Thymus (tissue), 11 donors: ENCODE measurements around the gene NT5C3B. TPM values are rescaled to one million over a fixed set of nuclear protein-coding genes. Genes with fewer than 3 reads are reported as not detected.

ENCODE experiments used
- DNase-seq, 9 donors: peaks; one replicate each; pipeline ENCODE4 v3.0.0-alpha.2; 2013; ENCODE audit warnings: low spot score in 9 of 9, low read depth in 6 of 9, missing footprints in 1 of 9
- H3K27ac ChIP-seq, 2 donors: one replicate each; pipeline ENCODE4 v1.5.1; 2013; ENCODE audit warnings: control low read depth in 1 of 2, low read depth in 1 of 2, low read length in 1 of 2, mild to moderate bottlenecking in 1 of 2, moderate library complexity in 1 of 2
- H3K27me3 ChIP-seq, 2 donors: one replicate each; pipeline ENCODE4 v1.5.1; 2013; ENCODE audit warnings: low read length in 1 of 2; ENCODE audit not compliant: control insufficient read depth in 2 of 2, insufficient read depth in 1 of 2
- H3K36me3 ChIP-seq, 2 donors: one replicate each; pipeline ENCODE4 v1.5.1; 2013; ENCODE audit warnings: low read length in 1 of 2, mild to moderate bottlenecking in 1 of 2, moderate library complexity in 1 of 2; ENCODE audit not compliant: control insufficient read depth in 2 of 2, insufficient read depth in 2 of 2
- H3K4me1 ChIP-seq, 2 donors: one replicate each; pipeline ENCODE4 v1.5.1; 2013; ENCODE audit warnings: low read length in 2 of 2; ENCODE audit not compliant: control insufficient read depth in 2 of 2, insufficient read depth in 2 of 2
- H3K4me3 ChIP-seq, 2 donors: one replicate each; pipeline ENCODE4 v1.5.1; 2013; ENCODE audit warnings: low read length in 2 of 2, control low read depth in 1 of 2, mild to moderate bottlenecking in 1 of 2
- H3K9me3 ChIP-seq, 2 donors: one replicate each; pipeline ENCODE4 v1.5.1; 2013; ENCODE audit warnings: low read length in 1 of 2, mild to moderate bottlenecking in 1 of 2; ENCODE audit not compliant: control insufficient read depth in 2 of 2, insufficient read depth in 1 of 2
- WGBS: extraction: QIAGEN DNeasy Blood & Tissue Kit; methylation state at CpG from one replicate; pipeline ENCODE4 v1.1.7; 2013; 5-methylcytosine and 5-hydroxymethylcytosine counted together
- polyA plus RNA-seq: library from polyadenylated mRNA; stranded (reverse); fragments of 200-250 nt; gene quantifications from one replicate; pipeline ENCODE4 v1.2.3, GENCODE V29; 2013
- total RNA-seq: library from RNA; stranded (reverse); fragments of 120-200 nt; gene quantifications from one replicate; pipeline ENCODE4 v1.2.4, GENCODE V29; 2013
- donor health status: healthy.

Gene NT5C3B
- total and polyA plus RNA-seq, 2 donors = 29.9 to 57.3 TPM

DNA sequence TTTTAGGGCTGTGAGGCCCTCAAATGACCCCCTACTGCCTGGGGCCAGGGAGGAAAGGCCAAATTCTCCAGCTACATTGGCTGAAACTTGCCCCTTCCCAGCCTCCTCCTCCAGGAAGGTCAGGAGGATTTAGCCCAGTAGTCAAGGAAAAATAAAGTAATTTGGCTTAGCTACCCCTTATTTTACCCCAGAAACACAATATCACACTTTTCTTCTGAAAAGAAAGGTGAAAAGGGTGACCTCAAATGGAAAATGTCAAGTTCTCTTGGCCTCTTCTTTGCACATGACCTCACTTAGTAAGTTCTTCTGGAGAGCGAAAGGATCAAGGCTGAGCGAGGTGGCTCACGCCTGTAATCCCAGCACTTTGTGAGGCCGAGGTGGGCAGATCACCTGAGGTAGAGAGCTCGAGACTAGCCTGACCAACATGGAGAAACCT, 41.5 kb downstream of the NT5C3B start:
- H3K27ac ChIP-seq = no peak overlapping the region

DNA sequence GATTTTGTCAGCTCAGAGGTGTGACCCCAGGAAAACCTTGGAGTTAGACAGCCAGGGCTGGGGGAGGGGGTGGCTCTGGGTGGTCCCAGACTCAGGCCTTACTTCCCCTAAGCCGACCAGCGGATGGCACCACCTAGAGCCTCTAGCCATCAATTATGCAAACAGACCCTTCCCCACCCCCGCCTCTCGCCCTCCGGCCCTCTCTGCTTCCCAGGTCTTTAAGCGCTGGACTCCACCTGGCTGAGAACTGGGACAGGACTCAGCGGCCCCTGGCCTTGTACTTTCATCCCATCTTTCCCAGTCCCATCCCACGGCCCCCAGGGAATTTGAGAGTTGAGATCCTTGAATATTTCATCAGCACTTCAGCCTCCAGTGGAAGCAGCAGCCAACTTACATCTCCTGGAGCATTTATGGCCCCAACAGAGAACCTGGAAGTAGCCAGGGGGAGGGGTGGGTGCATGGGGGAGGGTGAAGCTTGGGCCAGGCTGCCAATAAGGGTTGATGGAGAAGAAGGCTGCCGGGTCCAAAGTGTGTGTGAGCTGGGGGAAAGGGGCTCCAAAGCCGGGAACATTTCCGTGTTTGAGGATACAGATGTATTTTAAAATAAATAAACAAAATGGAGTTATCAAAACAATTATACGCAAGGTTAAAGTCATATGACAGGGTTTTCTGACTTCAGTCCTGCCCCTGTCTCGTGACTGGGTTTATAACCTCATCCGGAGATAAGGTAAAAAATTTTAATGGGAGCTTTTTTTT, 42.1 kb downstream of the NT5C3B start:
- no peaks in the 10 kb centered on the region for H3K36me3 ChIP-seq
- no peaks in the 10 kb centered on the region for H3K27me3 ChIP-seq
- H3K4me1 ChIP-seq = peaks cover 3 to 39% of the 10 kb centered on the region in 2 donors
- 95% methylated on average over 14 of the region's 14 CpGs for WGBS
- no peaks in the 10 kb centered on the region for H3K9me3 ChIP-seq
- no peak overlapping the region for H3K4me3 ChIP-seq
- no peak for DNase-seq
- no peak overlapping the region for H3K27ac ChIP-seq

More for the DNA sequence above, 41.5 kb downstream of the NT5C3B start:
- Histone ChIP-seq H3K9me3 (no peaks in the 10 kb centered on the region), H3K4me1 (peaks cover 3 to 33% of the 10 kb centered on the region in 2 donors), H3K27me3 (no peaks in the 10 kb centered on the region), H3K4me3 (no peak overlapping the region), H3K36me3 (no peaks in the 10 kb centered on the region)
- no peak for DNase-seq
- WGBS = 99% methylated on average over 5 of the region's 5 CpGs

DNA sequence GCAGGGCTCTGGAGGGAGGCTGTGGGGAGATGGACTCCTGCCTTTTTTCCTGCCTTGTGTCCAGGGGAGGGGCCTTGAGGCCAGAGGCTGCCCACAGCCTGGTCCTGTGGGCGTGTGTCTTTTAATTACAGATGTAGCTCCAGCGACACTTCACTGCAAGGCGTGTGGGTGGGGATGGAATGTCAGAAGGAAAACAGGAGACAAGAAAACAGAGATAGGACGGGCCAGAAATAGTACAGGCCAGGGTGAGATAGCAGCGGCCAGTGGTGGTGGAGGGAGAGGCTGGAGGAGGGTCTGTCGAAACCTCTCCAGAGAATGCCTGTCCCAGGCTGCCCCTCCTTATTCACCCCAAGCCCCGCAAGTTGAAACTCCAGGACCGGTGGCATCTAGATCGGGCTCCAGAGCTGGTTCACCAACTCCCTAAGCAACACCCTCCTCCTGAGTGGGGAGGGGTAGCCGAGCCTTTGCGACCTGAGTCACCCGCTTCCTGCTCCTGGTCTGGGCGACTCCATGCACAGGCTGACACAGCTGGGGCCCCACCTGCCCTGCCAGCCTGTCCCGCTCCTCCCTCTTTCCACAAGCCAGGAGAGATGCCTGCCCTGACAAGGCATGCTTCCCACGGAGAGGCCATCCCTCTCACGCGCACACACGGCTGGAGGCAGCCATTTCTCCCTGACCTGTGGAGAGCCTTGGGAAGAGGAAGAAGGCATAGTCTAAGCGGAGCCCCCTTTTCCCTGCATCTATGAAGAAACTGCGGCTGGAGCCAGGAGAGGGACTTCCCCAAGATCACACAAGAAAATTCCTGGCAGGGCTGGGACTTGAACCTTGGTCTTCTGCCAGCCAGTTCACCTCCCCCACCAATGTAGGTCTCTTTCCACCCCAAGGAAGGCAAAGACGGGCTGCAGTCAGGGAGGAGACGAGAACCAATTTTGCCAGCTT, 42.9 kb downstream of the NT5C3B start:
- no peaks in the 10 kb centered on the region for H3K36me3 ChIP-seq
- H3K27me3 ChIP-seq = no peaks in the 10 kb centered on the region
- H3K4me1 ChIP-seq = peaks cover 3 to 46% of the 10 kb centered on the region in 2 donors
- H3K4me3 ChIP-seq = no peak overlapping the region
- no peaks in the 10 kb centered on the region for H3K9me3 ChIP-seq
- WGBS = 52% methylated on average over 22 of the region's 22 CpGs
- peak in 2 of 9 donors; percentile 43 to 71 for DNase-seq
- H3K27ac ChIP-seq = peak overlapping the region; percentile 11 to 47

DNA sequence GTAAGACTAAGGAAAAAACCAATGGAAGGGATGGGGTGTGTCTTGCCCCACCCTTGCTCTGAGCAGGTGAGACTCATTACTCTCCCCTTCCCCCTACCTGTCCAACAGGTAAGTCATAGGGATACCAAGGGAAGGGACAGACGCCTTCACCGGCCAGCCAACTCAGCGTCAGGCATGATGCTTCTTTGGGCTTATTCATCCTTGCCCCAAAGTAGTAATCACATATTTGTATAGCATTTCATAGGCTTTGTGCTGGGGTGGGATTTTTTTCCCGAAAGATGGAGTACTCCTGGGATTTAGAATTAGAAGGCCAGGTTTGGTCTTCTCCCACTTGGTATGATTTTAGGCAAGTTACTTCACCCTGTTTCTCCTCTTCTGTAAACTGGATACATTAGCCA, 49.0 kb downstream of the NT5C3B start:
- no peak for DNase-seq
- Histone ChIP-seq H3K27me3 (peaks cover 0 to 5% of the 10 kb centered on the region in 2 donors), H3K4me3 (no peak overlapping the region), H3K4me1 (peaks cover 18 to 76% of the 10 kb centered on the region in 2 donors), H3K9me3 (no peaks in the 10 kb centered on the region), H3K27ac (peak overlapping the region in 1 of 2 donors; percentile 59), H3K36me3 (peaks cover 0 to 3% of the 10 kb centered on the region in 2 donors)
- WGBS = 69% methylated on average over 4 of the region's 4 CpGs

DNA sequence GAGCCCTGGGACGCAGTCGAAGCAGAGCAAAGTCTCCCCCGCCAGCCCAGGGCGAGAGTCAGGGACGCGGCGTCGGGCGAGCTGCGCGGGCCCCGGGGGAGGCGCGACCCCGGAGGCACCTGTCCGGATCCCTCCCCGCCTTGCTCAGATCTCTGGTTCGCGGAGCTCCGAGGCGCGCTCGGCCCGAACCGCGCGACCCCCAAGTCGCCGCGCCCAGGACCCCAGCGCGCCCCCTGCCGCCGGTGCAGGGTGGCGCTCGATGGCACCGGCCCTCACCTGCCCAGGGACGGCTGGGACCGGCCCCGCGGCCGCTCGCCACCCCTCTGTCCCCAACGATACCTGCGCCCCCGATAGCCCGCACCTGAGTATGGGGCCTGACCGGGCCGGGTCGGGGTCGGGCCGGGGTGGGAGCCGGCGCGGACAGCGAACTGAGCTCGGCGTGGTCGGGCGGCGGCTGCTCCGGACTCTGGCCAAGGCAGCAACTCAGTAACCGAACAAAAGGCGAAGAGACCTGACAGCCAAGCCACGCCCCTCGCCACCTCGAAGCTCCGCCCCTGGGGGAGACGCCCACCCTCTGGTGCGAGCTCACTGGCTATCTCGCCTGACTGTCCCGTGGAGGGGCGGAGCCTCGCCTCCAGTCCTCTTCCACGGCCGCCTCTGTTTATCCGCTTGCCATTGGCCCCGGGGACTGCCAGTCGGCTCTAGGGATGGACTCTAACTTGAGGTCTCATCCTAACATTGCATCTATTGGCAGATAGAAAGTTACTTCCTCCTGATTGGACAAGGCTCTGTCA, 49.6 kb downstream of the NT5C3B start, which contains the start of gene JUP:
JUP (minus strand) TSS at position 485 of the 794 bp plus-strand sequence. CDS start 14,857 bp downstream, outside the sequence.
- Histone ChIP-seq H3K27me3 (peaks cover 0 to 5% of the 10 kb centered on the region in 2 donors), H3K27ac (peak within 1 kb of the TSS; percentile 71 to 83), H3K9me3 (no peaks in the 10 kb centered on the region), H3K4me1 (peaks cover 18 to 78% of the 10 kb centered on the region in 2 donors), H3K36me3 (peaks cover 0 to 3% of the 10 kb centered on the region in 2 donors), H3K4me3 (peak within 1 kb of the TSS; percentile 55 to 58)
- under 1% methylated on average over 79 of the region's 79 CpGs for WGBS
- peak; percentile 85 to 98 (median 94) for DNase-seq

DNA sequence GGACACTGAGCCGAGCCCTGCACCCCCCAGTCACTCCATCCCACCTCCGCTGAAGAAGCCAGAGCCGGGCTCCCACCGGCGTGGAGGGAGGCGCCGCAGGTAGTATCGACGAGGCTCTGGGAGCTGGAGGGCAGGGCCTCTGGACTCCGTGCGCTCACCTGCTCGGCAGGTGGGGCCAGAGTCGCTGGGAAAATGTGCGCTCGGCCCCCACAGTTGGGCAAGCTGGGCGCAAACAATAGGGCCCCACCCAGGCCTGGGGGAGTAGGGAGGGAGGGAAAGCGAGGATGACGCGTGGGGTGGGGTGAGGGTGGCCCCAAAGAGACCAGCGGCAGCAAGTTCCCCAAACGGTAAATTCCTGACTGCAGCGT, 50.2 kb downstream of the NT5C3B start:
- WGBS = under 1% methylated on average over 22 of the region's 22 CpGs
- peaks cover 0 to 3% of the 10 kb centered on the region in 2 donors for H3K36me3 ChIP-seq
- peak overlapping the region; percentile 55 to 58 for H3K4me3 ChIP-seq
- H3K9me3 ChIP-seq = no peaks in the 10 kb centered on the region
- H3K27ac ChIP-seq = peak overlapping the region; percentile 71 to 83
- H3K27me3 ChIP-seq = peaks cover 0 to 5% of the 10 kb centered on the region in 2 donors
- DNase-seq = peak in 1 of 9 donors; percentile 10
- peaks cover 18 to 76% of the 10 kb centered on the region in 2 donors for H3K4me1 ChIP-seq

DNA sequence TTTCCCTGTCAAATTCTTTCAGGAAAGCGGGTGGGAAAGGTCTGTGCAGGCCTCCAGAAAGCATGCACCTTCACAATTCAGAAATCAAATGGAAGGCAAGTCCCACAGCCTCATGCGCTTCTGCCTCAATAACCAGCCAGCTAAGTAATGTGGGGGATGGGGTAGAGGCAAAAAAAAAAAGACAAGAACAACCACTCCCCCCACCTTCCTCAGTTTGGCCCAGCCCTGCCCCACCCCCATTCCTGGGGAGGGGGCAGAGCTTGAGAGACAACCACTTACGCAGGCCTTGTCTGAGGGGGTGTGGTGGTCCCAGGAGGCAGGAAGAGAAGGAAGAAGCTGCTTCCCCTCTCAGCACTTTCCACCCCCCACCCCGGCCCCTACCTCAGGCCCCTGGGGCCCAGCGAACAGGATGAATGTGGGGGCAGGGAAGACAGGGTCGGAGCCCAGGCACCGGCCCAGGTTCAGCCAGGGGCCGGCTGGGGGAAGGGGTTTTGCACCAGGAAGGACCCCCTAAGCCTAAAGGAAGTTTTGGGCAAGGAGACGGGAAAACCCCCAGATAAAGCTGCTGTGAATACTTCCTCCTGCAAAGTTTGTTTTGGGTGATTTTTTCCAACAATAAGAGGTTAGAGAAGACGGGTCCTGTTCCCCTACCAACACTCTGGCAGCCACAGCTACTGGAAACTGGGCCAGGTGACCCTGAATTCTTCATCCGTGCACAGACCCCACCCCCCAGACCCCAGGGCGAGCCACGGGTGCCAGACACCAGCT, 50.8 kb downstream of the NT5C3B start:
- H3K9me3 ChIP-seq = no peaks in the 10 kb centered on the region
- H3K4me3 ChIP-seq = peak overlapping the region; percentile 55 to 58
- DNase-seq = peak in 5 of 9 donors; percentile 64 to 85 (median 67)
- WGBS = 4% methylated on average over 13 of the region's 13 CpGs
- peaks cover 18 to 74% of the 10 kb centered on the region in 2 donors for H3K4me1 ChIP-seq
- peak overlapping the region; percentile 72 to 83 for H3K27ac ChIP-seq
- H3K36me3 ChIP-seq = peaks cover 0 to 3% of the 10 kb centered on the region in 2 donors
- H3K27me3 ChIP-seq = peaks cover 0 to 5% of the 10 kb centered on the region in 2 donors
